Fibroblast of mammary gland (primary cell): ENCODE measurements around the gene BET1.
A peak's percentile ranks its signal among the peaks of the same experiment; 100 is the strongest.

Source experiments
- DNase-seq: peaks from one replicate; pipeline ENCODE4 v3.0.0-alpha.2; 2010; ENCODE audit warnings: low read depth
- H3K4me3 ChIP-seq: 2 replicates; pipeline ENCODE4 v1.5.1; 2011; ENCODE audit warnings: low read depth, mild to moderate bottlenecking, low read length, moderate library complexity; ENCODE audit not compliant: control insufficient read depth
- CTCF ChIP-seq: conservative IDR thresholded peaks from 2 replicates; pipeline ENCODE4 v1.5.1; 2011; ENCODE audit warnings: low read depth, low read length, inconsistent platforms; ENCODE audit not compliant: control insufficient read depth, insufficient read depth

BET1 gene

DNA sequence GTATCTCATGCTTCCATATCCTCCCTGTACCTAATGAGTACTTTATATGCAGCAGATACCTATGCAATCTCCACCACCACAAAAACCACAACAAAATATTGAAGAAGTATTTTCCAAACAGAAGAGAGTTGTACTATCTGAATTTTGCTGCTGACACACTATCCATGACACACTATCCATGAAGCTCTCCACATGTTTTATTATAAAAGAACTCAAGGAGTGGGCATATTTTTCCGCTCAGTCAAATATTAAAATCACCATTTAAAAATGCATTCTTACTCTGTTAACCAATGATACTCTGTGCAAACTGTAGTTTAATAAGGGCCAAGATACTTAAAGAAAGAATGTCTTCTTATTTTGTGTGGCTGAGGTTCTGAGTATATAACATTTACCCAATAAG is 2.8 kb downstream of the BET1 start:
- H3K4me3 ChIP-seq, result no peak overlapping the region
- peak; percentile 20 for DNase-seq
- TF ChIP-seq CTCF, result no peak

DNA sequence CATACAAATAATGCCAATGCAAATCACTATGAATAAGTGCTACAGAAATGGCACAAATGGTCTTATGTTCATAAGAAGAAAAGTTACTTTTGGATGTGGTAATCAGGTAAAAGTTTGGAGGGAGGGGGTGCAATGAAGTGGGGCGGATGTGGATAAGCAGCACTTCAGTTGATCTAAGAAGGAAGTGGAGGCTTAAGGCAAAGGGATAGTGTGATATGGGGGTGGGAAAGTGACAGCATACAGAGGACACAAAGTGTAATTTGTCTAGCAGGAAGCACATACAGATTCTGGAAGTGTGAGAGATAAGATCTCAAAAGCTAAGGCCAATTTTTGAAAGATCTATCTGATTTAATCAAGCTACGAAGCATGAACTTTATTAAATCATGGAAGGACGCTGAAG is 6.3 kb downstream of the BET1 start:
- H3K4me3 ChIP-seq, result no peak overlapping the region
- no peak for TF ChIP-seq CTCF

GRCh38 chr7:93992421-93993110 is 11.6 kb downstream of the BET1 start:
- DNase-seq, result no peak
- TF ChIP-seq CTCF, result no peak
- H3K4me3 ChIP-seq, result no peak overlapping the region

More for the DNA sequence above, 6.3 kb downstream of the BET1 start:
- no peak for DNase-seq

DNA sequence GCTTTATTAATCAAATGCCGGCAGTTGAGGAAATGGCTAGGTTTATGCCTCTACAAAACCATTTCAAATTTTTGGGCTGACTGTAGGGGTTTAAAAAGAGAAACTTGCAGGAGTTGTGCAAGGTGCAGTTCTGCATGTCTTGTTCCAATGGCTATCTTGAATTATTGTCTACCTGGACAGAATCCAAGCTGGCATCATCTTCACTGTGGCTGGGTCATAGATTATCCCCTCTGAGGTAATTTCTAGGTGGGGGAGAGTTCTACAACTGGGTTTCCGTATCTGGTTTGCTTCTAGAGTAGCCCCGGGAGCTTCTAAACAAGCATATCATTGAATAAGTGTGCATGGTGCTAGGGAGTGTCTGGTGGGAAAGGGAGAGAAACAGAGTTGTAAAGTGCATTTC is 16.9 kb downstream of the BET1 start:
- no peak overlapping the region for H3K4me3 ChIP-seq
- no peak for DNase-seq
- no peak for TF ChIP-seq CTCF

DNA sequence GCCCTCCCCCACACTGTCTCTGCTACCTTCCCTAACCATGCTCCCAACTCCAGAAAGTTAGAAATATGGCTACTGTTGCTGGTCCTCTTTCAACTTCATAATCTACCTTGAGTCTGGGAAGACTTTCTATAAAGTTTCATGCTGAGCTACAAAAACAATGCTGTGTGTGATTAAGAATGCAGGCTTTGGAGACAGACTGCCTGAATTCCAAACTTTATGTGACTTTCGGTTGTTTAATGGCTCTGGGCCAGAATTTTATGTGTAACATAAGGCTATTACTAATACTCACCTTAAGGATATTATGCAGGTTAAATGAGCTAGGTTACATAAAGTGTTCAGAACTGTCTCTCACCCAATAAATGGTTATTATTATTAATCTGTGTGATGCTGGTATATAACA is 19.1 kb downstream of the BET1 start:
- no peak for TF ChIP-seq CTCF
- DNase-seq, result no peak
- H3K4me3 ChIP-seq, result no peak overlapping the region

GRCh38 chr7:93984024-93984423 is 20.1 kb downstream of the BET1 start:
- TF ChIP-seq CTCF, result no peak
- no peak for DNase-seq
- H3K4me3 ChIP-seq, result no peak overlapping the region

- H3K4me3 ChIP-seq, result no peak overlapping the region
- no peak for TF ChIP-seq CTCF
- no peak for DNase-seq
Measured at GRCh38 chr7:93981480-93981874, 22.7 kb downstream of the BET1 start.
